PC-9 (cell line): ENCODE measurements around the gene GUCA2B.

Source experiments
- EZH2 ChIP-seq: fragments of 200-600 bp; sonication (generic); IDR thresholded peaks from 2 replicates; pipeline ENCODE4 v1.8.0; 2017; ENCODE audit warnings: antibody characterized with exemption, low read depth
- TF ChIP-seq, protein P1 (sequence below): fragments of 200-600 bp; sonication (generic); conservative IDR thresholded peaks from 2 replicates; pipeline ENCODE4 v1.6.1; 2017; ENCODE audit warnings: mixed run types, antibody characterized with exemption, mild to moderate bottlenecking, moderate library complexity

DNA sequence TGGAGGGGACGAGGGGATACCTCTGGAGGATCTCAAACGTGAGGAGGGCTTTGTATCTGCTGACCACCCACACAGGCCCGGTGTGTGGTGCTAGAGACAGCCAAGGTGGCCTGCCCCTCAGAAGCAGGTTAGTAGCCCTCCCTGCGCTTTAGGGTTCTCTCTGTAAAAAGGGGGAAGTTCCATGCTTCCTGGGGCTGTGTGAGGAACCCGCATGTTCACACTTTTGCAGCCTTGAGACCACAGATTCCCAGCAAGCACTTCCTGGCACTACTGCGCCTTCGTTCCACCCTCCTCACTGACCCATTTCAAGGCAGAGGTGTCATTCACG, 7.9 kb upstream of the GUCA2B start:
- TF ChIP-seq, protein P1, sequence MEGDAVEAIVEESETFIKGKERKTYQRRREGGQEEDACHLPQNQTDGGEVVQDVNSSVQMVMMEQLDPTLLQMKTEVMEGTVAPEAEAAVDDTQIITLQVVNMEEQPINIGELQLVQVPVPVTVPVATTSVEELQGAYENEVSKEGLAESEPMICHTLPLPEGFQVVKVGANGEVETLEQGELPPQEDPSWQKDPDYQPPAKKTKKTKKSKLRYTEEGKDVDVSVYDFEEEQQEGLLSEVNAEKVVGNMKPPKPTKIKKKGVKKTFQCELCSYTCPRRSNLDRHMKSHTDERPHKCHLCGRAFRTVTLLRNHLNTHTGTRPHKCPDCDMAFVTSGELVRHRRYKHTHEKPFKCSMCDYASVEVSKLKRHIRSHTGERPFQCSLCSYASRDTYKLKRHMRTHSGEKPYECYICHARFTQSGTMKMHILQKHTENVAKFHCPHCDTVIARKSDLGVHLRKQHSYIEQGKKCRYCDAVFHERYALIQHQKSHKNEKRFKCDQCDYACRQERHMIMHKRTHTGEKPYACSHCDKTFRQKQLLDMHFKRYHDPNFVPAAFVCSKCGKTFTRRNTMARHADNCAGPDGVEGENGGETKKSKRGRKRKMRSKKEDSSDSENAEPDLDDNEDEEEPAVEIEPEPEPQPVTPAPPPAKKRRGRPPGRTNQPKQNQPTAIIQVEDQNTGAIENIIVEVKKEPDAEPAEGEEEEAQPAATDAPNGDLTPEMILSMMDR = no peak
- no peak for TF ChIP-seq EZH2
